ENCODE data around the gene CACNA1B. TPM values are rescaled to one million over a fixed set of nuclear protein-coding genes. Genes with fewer than 3 reads are reported as not detected.

The CACNA1B gene
- total and polyA plus RNA-seq, 11 donors, result 0.03 to 0.25 (median 0.13) TPM

DNA sequence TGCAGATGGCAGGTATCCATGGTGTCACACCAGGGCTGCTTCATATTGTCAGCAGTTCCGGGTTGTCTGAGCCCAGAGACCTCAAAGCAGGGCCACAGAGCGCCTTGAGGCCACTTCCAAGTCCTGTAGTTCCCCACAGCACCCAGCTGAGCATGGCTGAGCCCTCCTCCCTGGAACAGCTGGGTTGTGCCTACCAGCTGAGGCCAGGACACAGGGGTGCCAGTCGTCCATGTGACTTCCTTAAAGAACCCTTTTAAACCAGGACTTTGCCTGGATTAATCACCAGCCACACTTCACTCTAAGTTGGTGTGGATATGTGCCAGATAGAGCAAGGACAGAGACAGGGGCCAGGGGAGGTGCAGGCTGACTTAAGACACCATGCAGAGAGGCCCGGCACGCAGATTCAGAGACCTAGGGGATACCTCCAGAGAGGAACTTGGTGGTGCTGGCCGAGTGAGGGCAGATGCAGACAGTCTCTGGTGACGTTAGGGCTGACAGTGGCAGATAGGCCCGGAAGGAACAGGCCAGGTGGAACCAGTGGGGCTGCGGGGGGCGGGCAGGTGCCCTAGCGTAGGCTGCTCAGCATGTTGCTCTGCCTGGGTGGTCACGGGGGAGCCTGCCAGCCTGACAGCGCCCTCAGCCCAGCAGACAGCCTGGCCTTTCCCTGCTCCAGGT lies 142.7 kb downstream of the CACNA1B start:
- Histone ChIP-seq H3K4me1 (peaks cover 0 to 9% (median 0%) of the 10 kb centered on the region in 12 donors), H3K36me3 (no peaks in the 10 kb centered on the region), H3K4me3 (no peak overlapping the region), H3K27ac (no peak overlapping the region), H3K9me3 (no peaks in the 10 kb centered on the region), H3K27me3 (peaks cover 6 to 35% (median 17%) of the 10 kb centered on the region in 9 donors)
- TF ChIP-seq, protein P1, sequence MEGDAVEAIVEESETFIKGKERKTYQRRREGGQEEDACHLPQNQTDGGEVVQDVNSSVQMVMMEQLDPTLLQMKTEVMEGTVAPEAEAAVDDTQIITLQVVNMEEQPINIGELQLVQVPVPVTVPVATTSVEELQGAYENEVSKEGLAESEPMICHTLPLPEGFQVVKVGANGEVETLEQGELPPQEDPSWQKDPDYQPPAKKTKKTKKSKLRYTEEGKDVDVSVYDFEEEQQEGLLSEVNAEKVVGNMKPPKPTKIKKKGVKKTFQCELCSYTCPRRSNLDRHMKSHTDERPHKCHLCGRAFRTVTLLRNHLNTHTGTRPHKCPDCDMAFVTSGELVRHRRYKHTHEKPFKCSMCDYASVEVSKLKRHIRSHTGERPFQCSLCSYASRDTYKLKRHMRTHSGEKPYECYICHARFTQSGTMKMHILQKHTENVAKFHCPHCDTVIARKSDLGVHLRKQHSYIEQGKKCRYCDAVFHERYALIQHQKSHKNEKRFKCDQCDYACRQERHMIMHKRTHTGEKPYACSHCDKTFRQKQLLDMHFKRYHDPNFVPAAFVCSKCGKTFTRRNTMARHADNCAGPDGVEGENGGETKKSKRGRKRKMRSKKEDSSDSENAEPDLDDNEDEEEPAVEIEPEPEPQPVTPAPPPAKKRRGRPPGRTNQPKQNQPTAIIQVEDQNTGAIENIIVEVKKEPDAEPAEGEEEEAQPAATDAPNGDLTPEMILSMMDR (IDR thresholded peaks at IDR 0.05), result no peak
- no peak for TF ChIP-seq POLR2A (IDR thresholded peaks at IDR 0.05)
- DNase-seq (peak in 1 of 5 donors; percentile 39), ATAC-seq (peak in 1 of 4 donors; percentile 20)
- intact Hi-C loops (cut with DNase I), result no loop called here
- WGBS, 4 donors, result 69 to 80% (median 74%) methylated on average over 13 of the region's 13 CpGs

DNA sequence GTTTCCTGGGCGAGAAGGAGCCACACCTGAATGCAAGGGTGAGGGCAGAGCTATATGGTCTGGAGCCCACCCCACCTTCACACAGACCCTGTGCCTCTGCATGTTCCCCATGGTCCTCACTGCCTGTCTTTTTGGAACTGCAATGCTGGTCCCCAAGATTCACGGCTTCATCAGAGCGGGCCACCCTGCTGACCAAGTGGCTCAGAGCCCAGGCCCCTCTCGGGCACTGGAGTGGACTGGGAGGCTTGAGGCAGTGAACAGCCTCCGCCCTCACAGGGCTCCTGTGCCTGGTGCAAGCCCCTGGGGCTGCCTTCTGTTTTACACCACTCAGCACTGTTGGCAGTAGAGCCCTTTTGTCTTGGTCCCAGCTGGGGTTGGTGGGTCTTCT lies 143.2 kb downstream of the CACNA1B start:
- H3K36me3 ChIP-seq, result no peaks in the 10 kb centered on the region
- no peak overlapping the region for H3K27ac ChIP-seq
- peaks cover 6 to 39% (median 17%) of the 10 kb centered on the region in 9 donors for H3K27me3 ChIP-seq
- H3K4me3 ChIP-seq, result no peak overlapping the region
- intact Hi-C loops (cut with DNase I), result no loop called here
- 76 to 86% (median 84%) methylated on average over 4 to 5 of the region's 5 CpGs for WGBS, 4 donors
- no peaks in the 10 kb centered on the region for H3K9me3 ChIP-seq
- DNase-seq, result peak in 1 of 5 donors; percentile 18
- no peak for TF ChIP-seq POLR2A (IDR thresholded peaks at IDR 0.05)
- TF ChIP-seq, protein P1 (IDR thresholded peaks at IDR 0.05), result no peak
- peaks cover 0 to 9% (median 0%) of the 10 kb centered on the region in 12 donors for H3K4me1 ChIP-seq
- no peak for ATAC-seq

DNA sequence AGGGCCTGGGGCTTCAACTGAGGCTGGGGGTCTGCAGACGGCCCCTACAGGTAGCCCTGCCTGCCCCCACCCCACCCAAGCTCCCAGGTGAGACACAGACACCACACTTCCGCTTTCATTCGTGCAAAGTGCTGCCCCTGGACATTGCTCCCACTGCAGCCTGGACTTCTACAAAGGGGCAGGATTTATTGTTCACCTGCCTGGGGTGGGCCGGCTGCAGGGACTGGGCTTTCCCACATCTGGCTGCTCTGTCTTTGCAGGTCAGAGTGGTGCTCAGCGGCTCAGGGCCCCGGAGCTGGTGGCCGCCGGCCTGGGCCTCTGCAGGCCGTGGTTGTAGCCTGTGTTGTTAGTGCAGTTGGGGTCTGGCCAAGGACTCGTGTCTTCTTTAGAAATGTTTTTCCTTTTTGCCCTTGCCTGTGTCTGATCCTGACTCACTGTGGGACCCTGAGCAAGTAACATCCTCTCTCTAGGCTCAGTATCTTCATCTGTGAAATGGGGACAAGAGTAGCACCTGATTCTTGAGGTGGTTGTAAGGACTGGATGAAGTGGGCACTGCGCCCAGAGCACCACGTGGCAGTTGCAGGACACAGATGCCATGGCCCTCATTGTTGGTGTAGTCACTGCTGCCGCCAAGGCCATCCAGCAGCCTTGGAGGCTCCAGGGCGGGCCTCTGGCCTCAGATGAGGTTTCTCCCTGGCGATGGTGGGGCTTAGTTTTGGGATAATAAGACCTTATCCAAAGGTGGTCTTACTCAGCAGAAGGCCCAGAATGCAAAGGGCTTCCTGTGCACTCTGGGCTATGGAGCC lies 143.9 kb downstream of the CACNA1B start:
- Histone ChIP-seq H3K36me3 (no peaks in the 10 kb centered on the region), H3K4me1 (peaks cover 0 to 9% (median 0%) of the 10 kb centered on the region in 12 donors), H3K4me3 (no peak overlapping the region), H3K27me3 (peaks cover 6 to 45% (median 17%) of the 10 kb centered on the region in 9 donors), H3K9me3 (no peaks in the 10 kb centered on the region), H3K27ac (no peak overlapping the region)
- TF ChIP-seq, protein P1 (IDR thresholded peaks at IDR 0.05), result no peak
- ATAC-seq (no peak), DNase-seq (peak in 1 of 5 donors; percentile 42)
- 77 to 80% (median 80%) methylated on average over 10 to 15 of the region's 15 CpGs for WGBS, 4 donors
- intact Hi-C loops (cut with DNase I), result no loop called here

DNA sequence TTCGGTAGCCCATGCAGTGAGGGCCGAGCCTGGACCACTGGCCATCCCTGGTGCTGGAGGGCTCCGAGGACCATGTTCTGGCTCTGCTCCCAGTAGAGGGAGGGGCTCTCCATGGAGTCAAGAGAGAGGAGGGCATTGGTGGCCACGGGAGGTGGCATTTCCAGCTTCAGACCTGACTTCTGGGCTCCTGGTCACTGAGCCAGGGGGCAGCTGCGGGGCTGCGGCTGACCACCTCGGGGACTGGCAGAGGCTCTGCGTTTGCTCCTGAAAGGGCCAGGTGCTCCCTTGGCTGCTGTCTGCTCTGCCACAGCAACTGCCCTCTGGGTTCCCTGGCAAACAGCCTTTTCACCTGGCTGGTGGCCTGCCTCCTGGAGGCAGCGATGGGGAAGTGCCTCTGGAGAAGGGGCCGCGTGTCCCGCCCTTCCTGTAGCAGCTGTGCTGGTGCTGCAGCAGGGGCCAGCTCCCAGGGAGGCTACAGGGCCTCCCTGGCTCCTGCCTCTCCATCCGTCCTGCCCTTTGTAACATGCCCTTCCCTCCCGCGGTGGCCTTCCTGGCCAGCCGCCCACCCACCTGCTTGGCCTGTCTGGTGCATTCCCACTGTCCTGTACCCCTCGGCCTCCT lies 144.6 kb downstream of the CACNA1B start:
- H3K27me3 ChIP-seq, result peaks cover 6 to 46% (median 17%) of the 10 kb centered on the region in 9 donors
- no peaks in the 10 kb centered on the region for H3K9me3 ChIP-seq
- ATAC-seq, result peak in 2 of 4 donors; percentile 21 to 44
- H3K36me3 ChIP-seq, result no peaks in the 10 kb centered on the region
- 40 to 54% (median 43%) methylated on average over 11 to 17 of the region's 17 CpGs for WGBS, 4 donors
- DNase-seq, result peak in 1 of 5 donors; percentile 50
- H3K4me3 ChIP-seq, result no peak overlapping the region
- peaks cover 0 to 9% (median 0%) of the 10 kb centered on the region in 12 donors for H3K4me1 ChIP-seq
- H3K27ac ChIP-seq, result no peak overlapping the region
- intact Hi-C loops (cut with DNase I), result no loop called here
- no peak for TF ChIP-seq POLR2A (IDR thresholded peaks at IDR 0.05)
- TF ChIP-seq, protein P1 (IDR thresholded peaks at IDR 0.05), result peak in 6 of 12 donors; percentile 7 to 32 (median 24)
